ENCODE data around the gene SLC1A4.
A peak's percentile ranks its signal among the peaks of the same experiment; 100 is the strongest.

SLC1A4 gene

GRCh38 chr2:64985447-64985846, 3.8 kb upstream of the SLC1A4 start:
- no peaks in the 10 kb centered on the region for H3K36me3 ChIP-seq (ENCODE audit: insufficient read depth, low read length)
- peaks cover 15% of the 10 kb centered on the region for H3K4me1 ChIP-seq (ENCODE audit: control insufficient read depth, insufficient read depth, low read length)
- no peak overlapping the region for H3K9ac ChIP-seq (ENCODE audit: low read depth, low read length)
- H3K4me2 ChIP-seq (ENCODE audit: low read length), result no peak overlapping the region
- no peak overlapping the region for H3K4me3 ChIP-seq (ENCODE audit: low read length)
- H3K27me3 ChIP-seq (ENCODE audit: control insufficient read depth, insufficient read depth, low read length), result no peaks in the 10 kb centered on the region
- no peaks in the 10 kb centered on the region for H3K9me3 ChIP-seq (replicated peaks; ENCODE audit: low read length)

- Histone ChIP-seq H3K9ac (ENCODE audit: low read depth, low read length) (peak overlapping the region; percentile 96), H3K27me3 (ENCODE audit: control insufficient read depth, insufficient read depth, low read length) (no peaks in the 10 kb centered on the region), H3K4me3 (ENCODE audit: low read length) (peak overlapping the region; percentile 60), H3K4me2 (ENCODE audit: low read length) (peak overlapping the region; percentile 100), H3K4me1 (ENCODE audit: control insufficient read depth, insufficient read depth, low read length) (peaks cover 18% of the 10 kb centered on the region), H3K9me3 (replicated peaks; ENCODE audit: low read length) (no peaks in the 10 kb centered on the region), H3K36me3 (ENCODE audit: insufficient read depth, low read length) (no peaks in the 10 kb centered on the region)
Observed at GRCh38 chr2:64987001-64987955, 1.9 kb upstream of the SLC1A4 start.

- peak overlapping the region; percentile 96 for H3K4me3 ChIP-seq (ENCODE audit: low read length)
- H3K4me1 ChIP-seq (ENCODE audit: control insufficient read depth, insufficient read depth, low read length), result peaks cover 18% of the 10 kb centered on the region
- H3K4me2 ChIP-seq (ENCODE audit: low read length), result peak overlapping the region; percentile 100
- H3K27me3 ChIP-seq (ENCODE audit: control insufficient read depth, insufficient read depth, low read length), result no peaks in the 10 kb centered on the region
- H3K9ac ChIP-seq (ENCODE audit: low read depth, low read length), result peak overlapping the region; percentile 96
- no peaks in the 10 kb centered on the region for H3K9me3 ChIP-seq (replicated peaks; ENCODE audit: low read length)
- H3K36me3 ChIP-seq (ENCODE audit: insufficient read depth, low read length), result no peaks in the 10 kb centered on the region
Observed at GRCh38 chr2:64987956-64988419, 1.2 kb upstream of the SLC1A4 start.

- Histone ChIP-seq H3K4me3 (ENCODE audit: low read length) (peak overlapping the region; percentile 96), H3K27me3 (ENCODE audit: control insufficient read depth, insufficient read depth, low read length) (no peaks in the 10 kb centered on the region), H3K36me3 (ENCODE audit: insufficient read depth, low read length) (no peaks in the 10 kb centered on the region), H3K9me3 (replicated peaks; ENCODE audit: low read length) (no peaks in the 10 kb centered on the region), H3K4me1 (ENCODE audit: control insufficient read depth, insufficient read depth, low read length) (peaks cover 18% of the 10 kb centered on the region), H3K9ac (ENCODE audit: low read depth, low read length) (peak overlapping the region; percentile 96), H3K4me2 (ENCODE audit: low read length) (peak overlapping the region; percentile 100)
Observed at GRCh38 chr2:64988420-64989125, 626 bp upstream of the SLC1A4 start.

GRCh38 chr2:64989982-64990614, 899 bp downstream of the SLC1A4 start:
- Histone ChIP-seq H3K27me3 (ENCODE audit: control insufficient read depth, insufficient read depth, low read length) (no peaks in the 10 kb centered on the region), H3K36me3 (ENCODE audit: insufficient read depth, low read length) (no peaks in the 10 kb centered on the region), H3K4me2 (ENCODE audit: low read length) (peak overlapping the region; percentile 100), H3K9ac (ENCODE audit: low read depth, low read length) (peak overlapping the region; percentile 96), H3K9me3 (replicated peaks; ENCODE audit: low read length) (no peaks in the 10 kb centered on the region), H3K4me3 (ENCODE audit: low read length) (peak overlapping the region; percentile 96), H3K4me1 (ENCODE audit: control insufficient read depth, insufficient read depth, low read length) (peaks cover 18% of the 10 kb centered on the region)

- Histone ChIP-seq H3K4me1 (ENCODE audit: control insufficient read depth, insufficient read depth, low read length) (peaks cover 18% of the 10 kb centered on the region), H3K27me3 (ENCODE audit: control insufficient read depth, insufficient read depth, low read length) (no peaks in the 10 kb centered on the region), H3K36me3 (ENCODE audit: insufficient read depth, low read length) (no peaks in the 10 kb centered on the region), H3K9ac (ENCODE audit: low read depth, low read length) (peak overlapping the region; percentile 96), H3K4me3 (ENCODE audit: low read length) (peak overlapping the region; percentile 96), H3K4me2 (ENCODE audit: low read length) (peak overlapping the region; percentile 100), H3K9me3 (replicated peaks; ENCODE audit: low read length) (no peaks in the 10 kb centered on the region)
Observed at GRCh38 chr2:64990876-64991275, 1.7 kb downstream of the SLC1A4 start.

- Histone ChIP-seq H3K9ac (ENCODE audit: low read depth, low read length) (no peak overlapping the region), H3K27me3 (ENCODE audit: control insufficient read depth, insufficient read depth, low read length) (no peaks in the 10 kb centered on the region), H3K36me3 (ENCODE audit: insufficient read depth, low read length) (no peaks in the 10 kb centered on the region), H3K4me3 (ENCODE audit: low read length) (no peak overlapping the region), H3K4me1 (ENCODE audit: control insufficient read depth, insufficient read depth, low read length) (peaks cover 16% of the 10 kb centered on the region), H3K9me3 (replicated peaks; ENCODE audit: low read length) (no peaks in the 10 kb centered on the region), H3K4me2 (ENCODE audit: low read length) (no peak overlapping the region)
Observed at GRCh38 chr2:64992218-64992617, 3.0 kb downstream of the SLC1A4 start.

GRCh38 chr2:64992990-64993389, 3.8 kb downstream of the SLC1A4 start:
- no peak overlapping the region for H3K4me2 ChIP-seq (ENCODE audit: low read length)
- no peaks in the 10 kb centered on the region for H3K27me3 ChIP-seq (ENCODE audit: control insufficient read depth, insufficient read depth, low read length)
- H3K9ac ChIP-seq (ENCODE audit: low read depth, low read length), result no peak overlapping the region
- no peaks in the 10 kb centered on the region for H3K9me3 ChIP-seq (replicated peaks; ENCODE audit: low read length)
- peaks cover 12% of the 10 kb centered on the region for H3K4me1 ChIP-seq (ENCODE audit: control insufficient read depth, insufficient read depth, low read length)
- H3K4me3 ChIP-seq (ENCODE audit: low read length), result no peak overlapping the region
- no peaks in the 10 kb centered on the region for H3K36me3 ChIP-seq (ENCODE audit: insufficient read depth, low read length)

- peaks cover 16% of the 10 kb centered on the region for H3K4me1 ChIP-seq (ENCODE audit: control insufficient read depth, insufficient read depth, low read length)
- no peak overlapping the region for H3K4me2 ChIP-seq (ENCODE audit: low read length)
- H3K9me3 ChIP-seq (replicated peaks; ENCODE audit: low read length), result no peaks in the 10 kb centered on the region
- no peak overlapping the region for H3K4me3 ChIP-seq (ENCODE audit: low read length)
- no peaks in the 10 kb centered on the region for H3K27me3 ChIP-seq (ENCODE audit: control insufficient read depth, insufficient read depth, low read length)
- H3K9ac ChIP-seq (ENCODE audit: low read depth, low read length), result no peak overlapping the region
- H3K36me3 ChIP-seq (ENCODE audit: insufficient read depth, low read length), result no peaks in the 10 kb centered on the region
Observed at GRCh38 chr2:64995041-64995440, 5.8 kb downstream of the SLC1A4 start.

GRCh38 chr2:64996871-64997307, 7.7 kb downstream of the SLC1A4 start:
- Histone ChIP-seq H3K36me3 (ENCODE audit: insufficient read depth, low read length) (no peaks in the 10 kb centered on the region), H3K4me3 (ENCODE audit: low read length) (no peak overlapping the region), H3K9me3 (replicated peaks; ENCODE audit: low read length) (no peaks in the 10 kb centered on the region), H3K27me3 (ENCODE audit: control insufficient read depth, insufficient read depth, low read length) (no peaks in the 10 kb centered on the region), H3K9ac (ENCODE audit: low read depth, low read length) (no peak overlapping the region), H3K4me2 (ENCODE audit: low read length) (no peak overlapping the region), H3K4me1 (ENCODE audit: control insufficient read depth, insufficient read depth, low read length) (peaks cover 8% of the 10 kb centered on the region)

- Histone ChIP-seq H3K27me3 (ENCODE audit: control insufficient read depth, insufficient read depth, low read length) (no peaks in the 10 kb centered on the region), H3K4me3 (ENCODE audit: low read length) (no peak overlapping the region), H3K4me1 (ENCODE audit: control insufficient read depth, insufficient read depth, low read length) (peaks cover 8% of the 10 kb centered on the region), H3K4me2 (ENCODE audit: low read length) (peak overlapping the region; percentile 40), H3K9me3 (replicated peaks; ENCODE audit: low read length) (no peaks in the 10 kb centered on the region), H3K9ac (ENCODE audit: low read depth, low read length) (peak overlapping the region; percentile 1), H3K36me3 (ENCODE audit: insufficient read depth, low read length) (no peaks in the 10 kb centered on the region)
Observed at GRCh38 chr2:64998658-64999061, 9.5 kb downstream of the SLC1A4 start.

Measured in skeletal muscle satellite cell (primary cell).